ENCODE measurements around the gene PABPN1L. TPM values are rescaled to one million over a fixed set of nuclear protein-coding genes. Genes with fewer than 3 reads are reported as not detected.

Gene PABPN1L
- total and polyA plus RNA-seq, 2 donors (not counting 3 experiments of a cell fraction or from before 2014, with no cell fraction given): not detected

DNA sequence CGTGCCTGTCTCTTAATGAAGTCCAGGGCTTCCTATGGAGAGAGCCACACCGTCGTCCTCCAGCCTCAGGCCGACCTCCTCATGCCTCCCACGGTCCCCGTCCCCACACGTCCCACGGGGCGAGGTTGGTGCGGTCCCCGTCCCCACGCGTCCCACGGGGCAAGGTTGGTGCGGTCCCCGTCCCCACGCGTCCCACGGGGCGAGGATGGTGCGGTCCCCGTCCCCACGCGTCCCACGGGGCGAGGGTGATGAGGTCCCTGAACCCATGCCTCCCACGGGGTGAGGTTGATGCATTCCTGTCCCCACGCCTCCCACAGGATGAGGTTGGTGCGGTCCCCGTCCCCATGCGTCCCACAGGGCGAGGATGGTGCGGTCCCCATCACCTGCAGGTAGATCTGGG, 30.6 kb downstream of the PABPN1L start:
- no peaks in the 10 kb centered on the region for H3K4me1 ChIP-seq (ENCODE audit: control insufficient read depth, extremely low read depth, insufficient read depth, low read length)
- TF ChIP-seq, protein P1, sequence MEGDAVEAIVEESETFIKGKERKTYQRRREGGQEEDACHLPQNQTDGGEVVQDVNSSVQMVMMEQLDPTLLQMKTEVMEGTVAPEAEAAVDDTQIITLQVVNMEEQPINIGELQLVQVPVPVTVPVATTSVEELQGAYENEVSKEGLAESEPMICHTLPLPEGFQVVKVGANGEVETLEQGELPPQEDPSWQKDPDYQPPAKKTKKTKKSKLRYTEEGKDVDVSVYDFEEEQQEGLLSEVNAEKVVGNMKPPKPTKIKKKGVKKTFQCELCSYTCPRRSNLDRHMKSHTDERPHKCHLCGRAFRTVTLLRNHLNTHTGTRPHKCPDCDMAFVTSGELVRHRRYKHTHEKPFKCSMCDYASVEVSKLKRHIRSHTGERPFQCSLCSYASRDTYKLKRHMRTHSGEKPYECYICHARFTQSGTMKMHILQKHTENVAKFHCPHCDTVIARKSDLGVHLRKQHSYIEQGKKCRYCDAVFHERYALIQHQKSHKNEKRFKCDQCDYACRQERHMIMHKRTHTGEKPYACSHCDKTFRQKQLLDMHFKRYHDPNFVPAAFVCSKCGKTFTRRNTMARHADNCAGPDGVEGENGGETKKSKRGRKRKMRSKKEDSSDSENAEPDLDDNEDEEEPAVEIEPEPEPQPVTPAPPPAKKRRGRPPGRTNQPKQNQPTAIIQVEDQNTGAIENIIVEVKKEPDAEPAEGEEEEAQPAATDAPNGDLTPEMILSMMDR (IDR thresholded peaks at IDR 0.05; ENCODE audit: extremely low read depth in 1 of 2, insufficient read depth in 1 of 2, low read depth in 1 of 2, low read length in 2 of 2): no peak
- TF ChIP-seq EZH2 (IDR thresholded peaks at IDR 0.05; ENCODE audit: borderline replicate concordance, low read depth, low read length, severe bottlenecking) (no peak), POLR2AphosphoS5 (IDR thresholded peaks at IDR 0.05; ENCODE audit: insufficient read depth, low read depth, low read length) (no peak), POLR2A (IDR thresholded peaks at IDR 0.05; ENCODE audit: low read depth, low read length) (no peak)
- TF ChIP-seq, protein P2, sequence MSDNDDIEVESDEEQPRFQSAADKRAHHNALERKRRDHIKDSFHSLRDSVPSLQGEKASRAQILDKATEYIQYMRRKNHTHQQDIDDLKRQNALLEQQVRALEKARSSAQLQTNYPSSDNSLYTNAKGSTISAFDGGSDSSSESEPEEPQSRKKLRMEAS (IDR thresholded peaks at IDR 0.05; ENCODE audit: insufficient read depth, insufficient read length): no peak
- intact Hi-C loops (cut with micrococcal nuclease) (no loop called here), dilution Hi-C loops (cut with MboI; ENCODE audit: extremely low pct_ligation_motif_present, low sequenced_read_pairs) (no loop called here)
- H4K20me1 ChIP-seq (replicated peaks; ENCODE audit: control insufficient read depth, extremely low read depth, insufficient read depth, low read length): no peaks in the 10 kb centered on the region
- no peak overlapping the region for H3K4me3 ChIP-seq (replicated peaks in 1 of 3; ENCODE audit: insufficient read depth in 1 of 3, low read depth in 1 of 3, low read length in 3 of 3)
- H3K27me3 ChIP-seq (ENCODE audit: control insufficient read depth in 2 of 2, insufficient read depth in 2 of 2, low read length in 2 of 2): no peaks in the 10 kb centered on the region
- H3K79me2 ChIP-seq (ENCODE audit: control insufficient read depth, insufficient read depth, low read length): no peaks in the 10 kb centered on the region
- no peak overlapping the region for H3K27ac ChIP-seq (ENCODE audit: insufficient read depth, low read depth, low read length)
- H3K4me2 ChIP-seq (ENCODE audit: insufficient read depth, low read length): no peak overlapping the region
- no peak overlapping the region for H2AFZ ChIP-seq (ENCODE audit: low read depth, low read length)
- H3K9me3 ChIP-seq (replicated peaks; ENCODE audit: control insufficient read depth, insufficient read depth, low read length): no peaks in the 10 kb centered on the region
- POLR2A ChIA-PET: no interaction called here
- DNase-seq (ENCODE audit: low read depth, low spot score) (no peak), FAIRE-seq (no peak)
- H3K36me3 ChIP-seq (ENCODE audit: control insufficient read depth in 2 of 2, extremely low read depth in 1 of 2, insufficient read depth in 2 of 2, low read length in 2 of 2): peaks cover 0 to 12% of the 10 kb centered on the region in 2 experiments
- no TSS peak for BruUV-seq (replicated peaks)
- H3K9ac ChIP-seq (replicated peaks; ENCODE audit: extremely low read depth, insufficient read depth, low read length): no peak overlapping the region
- no peaks in the 10 kb centered on the region for H3K9me1 ChIP-seq (replicated peaks; ENCODE audit: control insufficient read depth, extremely low read depth, insufficient read depth, low read length)
- CTCF ChIA-PET: no interaction called here

DNA sequence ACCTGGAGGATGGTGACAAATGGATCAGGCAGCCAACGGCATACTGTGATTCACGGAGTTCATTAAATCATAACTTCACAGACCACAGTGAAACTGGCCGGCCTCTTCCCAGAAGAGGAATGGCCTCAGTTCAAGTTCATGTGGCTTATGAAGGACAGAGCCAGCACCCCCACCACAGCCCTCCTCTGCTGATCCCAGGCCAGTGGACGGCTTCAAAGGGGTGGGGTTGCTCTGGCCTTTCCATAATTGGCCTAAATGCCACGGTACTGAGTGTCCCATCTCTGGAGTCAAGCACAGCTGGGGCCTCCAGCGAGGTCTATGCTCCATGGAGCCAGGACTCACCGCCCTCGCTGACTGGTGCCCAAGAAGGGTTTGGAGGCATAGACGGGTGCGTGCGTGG, 31.1 kb downstream of the PABPN1L start:
- Histone ChIP-seq H4K20me1 (replicated peaks; ENCODE audit: control insufficient read depth, extremely low read depth, insufficient read depth, low read length) (no peaks in the 10 kb centered on the region), H3K27me3 (ENCODE audit: control insufficient read depth in 2 of 2, insufficient read depth in 2 of 2, low read length in 2 of 2) (no peaks in the 10 kb centered on the region), H3K4me3 (replicated peaks in 1 of 3; ENCODE audit: insufficient read depth in 1 of 3, low read depth in 1 of 3, low read length in 3 of 3) (no peak overlapping the region), H3K4me1 (ENCODE audit: control insufficient read depth, extremely low read depth, insufficient read depth, low read length) (no peaks in the 10 kb centered on the region), H3K27ac (ENCODE audit: insufficient read depth, low read depth, low read length) (no peak overlapping the region), H3K9ac (replicated peaks; ENCODE audit: extremely low read depth, insufficient read depth, low read length) (no peak overlapping the region), H3K9me1 (replicated peaks; ENCODE audit: control insufficient read depth, extremely low read depth, insufficient read depth, low read length) (no peaks in the 10 kb centered on the region), H3K4me2 (ENCODE audit: insufficient read depth, low read length) (no peak overlapping the region), H2AFZ (ENCODE audit: low read depth, low read length) (no peak overlapping the region), H3K36me3 (ENCODE audit: control insufficient read depth in 2 of 2, extremely low read depth in 1 of 2, insufficient read depth in 2 of 2, low read length in 2 of 2) (peaks cover 0 to 8% of the 10 kb centered on the region in 2 experiments), H3K9me3 (replicated peaks; ENCODE audit: control insufficient read depth, insufficient read depth, low read length) (no peaks in the 10 kb centered on the region), H3K79me2 (ENCODE audit: control insufficient read depth, insufficient read depth, low read length) (no peaks in the 10 kb centered on the region)
- BruUV-seq (replicated peaks): no TSS peak
- intact Hi-C loops (cut with micrococcal nuclease) (no loop called here), dilution Hi-C loops (cut with MboI; ENCODE audit: extremely low pct_ligation_motif_present, low sequenced_read_pairs) (no loop called here)
- TF ChIP-seq FOS (IDR thresholded peaks at IDR 0.05; ENCODE audit: borderline replicate concordance, insufficient read depth, low read length): no peak
- no peak for TF ChIP-seq EZH2 (IDR thresholded peaks at IDR 0.05; ENCODE audit: borderline replicate concordance, low read depth, low read length, severe bottlenecking)
- TF ChIP-seq, protein P2 (IDR thresholded peaks at IDR 0.05; ENCODE audit: insufficient read depth, insufficient read length): no peak
- TF ChIP-seq GATA2 (IDR thresholded peaks at IDR 0.05; ENCODE audit: insufficient read depth, insufficient read length, low read depth, low read length): no peak
- POLR2A ChIA-PET: no interaction called here
- DNase-seq (ENCODE audit: low read depth, low spot score) (no peak), FAIRE-seq (no peak)
- CTCF ChIA-PET: no interaction called here

Measured in endothelial cell of umbilical vein (primary cell).